GM20000 (cell line): ENCODE results near the gene RAVER2.
A peak's percentile ranks its signal among the peaks of the same experiment; 100 is the strongest.
"Not testable (repeated sequence)": the region's sequence is repeated elsewhere in the genome, so short reads cannot be mapped to it uniquely, and the experiment has no call there.

ENCODE experiments used
- DNase-seq: peaks from one replicate; pipeline ENCODE4 v3.0.0; 2012; ENCODE audit warnings: low spot score
- TF ChIP-seq, protein P1 (sequence below): IDR thresholded peaks from 2 replicates; pipeline ENCODE4 v1.5.1; 2012; ENCODE audit warnings: mild to moderate bottlenecking, control low read depth; ENCODE audit errors: extremely low read depth, missing control alignments

Gene RAVER2

DNA sequence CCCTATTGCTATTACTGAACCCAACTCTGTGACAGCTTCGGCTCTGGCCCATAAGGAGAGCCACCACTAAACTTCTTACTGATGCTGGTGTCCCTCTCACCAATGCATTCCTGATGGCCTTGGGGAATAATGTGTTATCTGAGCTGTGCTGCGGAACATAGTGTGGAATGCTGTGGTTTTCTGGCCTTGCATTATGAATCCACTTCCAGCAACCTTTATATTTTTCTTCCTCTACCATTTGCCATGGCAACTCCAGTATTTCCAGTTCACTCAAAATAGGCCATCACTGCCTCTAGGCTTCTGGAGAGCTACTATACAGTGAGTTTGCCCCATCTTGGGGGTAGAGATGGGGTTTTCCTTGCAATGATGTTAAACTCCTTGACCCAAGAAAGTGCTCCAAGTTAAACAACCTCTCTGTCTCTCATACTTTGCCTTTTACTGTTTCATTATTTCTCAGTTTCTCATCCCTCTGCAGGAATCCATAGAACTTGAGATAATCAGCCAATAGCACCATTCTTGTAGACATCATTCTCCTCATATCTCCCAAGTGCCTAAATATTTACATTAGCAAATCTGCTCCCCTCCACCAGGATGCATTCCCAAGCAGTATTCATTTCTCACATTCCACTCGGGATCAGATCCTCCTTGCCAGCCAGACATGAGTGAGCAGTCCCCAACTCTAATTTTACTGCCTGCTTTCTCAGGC, 11.1 kb upstream of the RAVER2 start:
- TF ChIP-seq, protein P1, sequence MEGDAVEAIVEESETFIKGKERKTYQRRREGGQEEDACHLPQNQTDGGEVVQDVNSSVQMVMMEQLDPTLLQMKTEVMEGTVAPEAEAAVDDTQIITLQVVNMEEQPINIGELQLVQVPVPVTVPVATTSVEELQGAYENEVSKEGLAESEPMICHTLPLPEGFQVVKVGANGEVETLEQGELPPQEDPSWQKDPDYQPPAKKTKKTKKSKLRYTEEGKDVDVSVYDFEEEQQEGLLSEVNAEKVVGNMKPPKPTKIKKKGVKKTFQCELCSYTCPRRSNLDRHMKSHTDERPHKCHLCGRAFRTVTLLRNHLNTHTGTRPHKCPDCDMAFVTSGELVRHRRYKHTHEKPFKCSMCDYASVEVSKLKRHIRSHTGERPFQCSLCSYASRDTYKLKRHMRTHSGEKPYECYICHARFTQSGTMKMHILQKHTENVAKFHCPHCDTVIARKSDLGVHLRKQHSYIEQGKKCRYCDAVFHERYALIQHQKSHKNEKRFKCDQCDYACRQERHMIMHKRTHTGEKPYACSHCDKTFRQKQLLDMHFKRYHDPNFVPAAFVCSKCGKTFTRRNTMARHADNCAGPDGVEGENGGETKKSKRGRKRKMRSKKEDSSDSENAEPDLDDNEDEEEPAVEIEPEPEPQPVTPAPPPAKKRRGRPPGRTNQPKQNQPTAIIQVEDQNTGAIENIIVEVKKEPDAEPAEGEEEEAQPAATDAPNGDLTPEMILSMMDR: no peak
- DNase-seq: no peak

- TF ChIP-seq, protein P1: no peak
- DNase-seq: no peak
Observed at GRCh38 chr1:64734287-64734652, 10.6 kb upstream of the RAVER2 start.

- not testable (repeated sequence) for DNase-seq
Observed at GRCh38 chr1:64740687-64741086, 4.2 kb upstream of the RAVER2 start.

DNA sequence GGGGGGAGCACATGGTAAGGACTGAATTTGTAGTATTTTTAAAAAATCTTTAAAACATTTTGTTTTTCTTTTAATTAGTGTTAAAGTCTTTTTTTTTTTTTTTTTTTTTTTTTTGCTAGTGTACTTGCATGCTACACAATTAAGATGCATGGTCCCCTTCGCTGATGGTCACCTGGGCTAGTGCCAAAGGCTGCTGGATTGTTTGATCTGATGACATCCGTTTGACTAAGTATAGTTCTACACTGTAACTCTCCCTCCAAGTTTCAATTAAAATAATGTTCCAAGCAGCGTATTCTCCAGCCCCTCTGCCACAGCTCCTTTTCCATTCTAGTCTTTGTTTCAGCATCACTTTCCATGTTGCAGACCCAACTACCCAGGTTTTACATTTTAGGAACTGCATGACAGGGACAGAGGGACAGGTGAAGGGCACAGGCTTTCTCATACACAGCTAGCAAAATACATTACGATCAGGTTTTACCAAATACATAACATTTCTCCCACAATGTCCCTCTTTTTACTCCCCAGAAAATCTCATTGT, 852 bp upstream of the RAVER2 start:
- TF ChIP-seq, protein P1: no peak
- no peak for DNase-seq

DNA sequence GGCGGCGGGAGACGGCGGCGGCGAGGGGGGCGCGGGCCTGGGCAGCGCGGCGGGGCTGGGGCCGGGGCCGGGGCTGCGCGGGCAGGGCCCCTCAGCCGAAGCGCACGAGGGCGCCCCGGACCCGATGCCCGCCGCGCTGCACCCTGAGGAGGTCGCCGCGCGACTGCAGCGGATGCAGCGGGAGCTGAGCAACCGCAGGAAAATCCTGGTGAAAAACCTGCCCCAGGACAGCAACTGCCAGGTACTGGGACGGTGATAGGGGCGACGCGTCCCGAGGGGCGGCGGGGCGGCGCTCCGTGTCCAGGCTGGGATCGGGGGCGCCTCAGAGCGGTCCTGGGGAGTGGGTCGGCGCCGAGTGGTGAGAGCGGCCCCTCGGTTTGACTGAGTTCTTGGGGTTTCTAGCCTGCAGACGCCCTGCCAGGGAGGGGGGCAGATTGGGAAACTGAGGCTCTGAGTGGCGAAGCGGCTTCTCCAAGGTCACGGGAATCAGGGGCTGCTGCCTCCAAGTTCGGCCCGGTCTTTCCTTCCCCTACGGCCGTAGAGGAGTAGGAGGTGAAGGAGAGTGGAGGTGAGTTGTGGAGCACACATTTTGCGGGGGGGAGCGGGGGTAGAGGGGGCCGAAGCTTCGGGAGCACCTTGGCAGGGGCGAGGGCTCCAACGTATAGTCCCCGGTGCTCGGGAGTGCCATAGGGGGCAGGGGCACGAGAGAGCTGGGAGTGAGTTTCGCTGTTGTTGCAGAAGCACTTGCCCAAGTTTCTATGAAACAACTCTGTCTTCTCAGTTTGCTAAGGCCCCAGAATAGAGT, 508 bp downstream of the RAVER2 start:
- peak; percentile 45 for DNase-seq
- TF ChIP-seq, protein P1: no peak

DNA sequence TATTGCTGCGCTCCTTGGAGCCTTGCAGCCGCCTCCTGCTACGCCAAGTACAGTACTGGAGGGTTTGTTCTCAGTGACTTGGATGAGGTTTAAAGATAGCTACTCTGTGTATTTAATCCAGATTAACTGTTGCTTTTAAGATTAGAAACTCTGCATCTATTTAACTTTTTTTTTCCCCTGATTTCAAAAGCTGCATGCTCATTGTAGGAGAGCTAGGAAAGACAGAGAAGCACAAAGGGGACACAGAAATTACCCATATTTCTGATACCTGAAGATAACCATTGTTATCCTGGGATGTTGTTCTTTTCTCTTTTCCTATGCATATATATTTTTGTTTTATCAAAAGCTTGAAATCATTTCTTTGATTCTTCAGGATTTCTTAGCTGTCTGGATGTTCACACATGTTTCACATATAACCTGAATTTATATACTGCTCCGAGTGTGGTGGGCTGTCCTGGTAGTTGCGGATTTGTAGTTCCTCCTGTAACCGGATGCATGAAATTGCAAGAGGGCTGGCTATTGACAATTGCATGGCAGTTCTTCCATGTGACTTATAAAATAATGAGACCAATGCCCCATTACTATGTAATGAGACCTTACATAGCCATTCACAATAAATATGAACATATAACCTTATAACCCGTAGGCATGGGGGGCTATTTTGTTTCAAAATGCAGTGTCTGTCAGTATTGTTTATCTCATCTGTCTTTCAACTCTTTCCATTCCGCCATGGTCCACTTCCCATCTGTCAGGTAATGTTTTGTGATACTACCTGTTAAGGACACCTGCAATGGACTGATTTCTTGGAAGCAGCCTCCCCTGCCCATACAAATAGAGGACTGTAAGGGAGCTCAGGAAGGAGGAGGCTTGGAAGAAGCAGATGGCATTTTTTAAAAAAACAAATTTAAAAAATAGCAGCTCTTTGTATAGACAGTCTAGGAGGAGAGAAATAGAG, 1.4 kb downstream of the RAVER2 start:
- TF ChIP-seq, protein P1: no peak
- DNase-seq: no peak

- TF ChIP-seq, protein P1: no peak
- no peak for DNase-seq
Observed at GRCh38 chr1:64748222-64748621, 3.3 kb downstream of the RAVER2 start.
